Rectal smooth muscle tissue (tissue), 1 donor: ENCODE measurements around the gene JAKMIP2.
"Not testable (repeated sequence)": the region's sequence is repeated elsewhere in the genome, so short reads cannot be mapped to it uniquely, and the experiment has no call there.

Experiments
- H3K27ac ChIP-seq: one replicate; pipeline ENCODE4 v1.7.0; 2013; ENCODE audit warnings: low read depth, low read length, inconsistent platforms
- H3K27me3 ChIP-seq: one replicate; pipeline ENCODE4 v1.7.0; 2013; ENCODE audit warnings: low read length; ENCODE audit not compliant: control insufficient read depth, insufficient read depth
- H3K36me3 ChIP-seq: one replicate; pipeline ENCODE4 v1.7.0; 2013; ENCODE audit warnings: low read length; ENCODE audit not compliant: control insufficient read depth, insufficient read depth
- H3K4me1 ChIP-seq: one replicate; pipeline ENCODE4 v1.7.0; 2013; ENCODE audit warnings: low read length; ENCODE audit not compliant: control insufficient read depth, insufficient read depth
- H3K4me3 ChIP-seq: one replicate; pipeline ENCODE4 v1.7.0; 2013; ENCODE audit warnings: low read length
- H3K9ac ChIP-seq: one replicate; pipeline ENCODE4 v1.7.0; 2013; ENCODE audit warnings: low read length

JAKMIP2 gene

GRCh38 chr5:147737921-147738320 lies 44.6 kb downstream of the JAKMIP2 start:
- Histone ChIP-seq H3K36me3 (no peaks in the 10 kb centered on the region), H3K4me3 (no peak overlapping the region), H3K4me1 (no peaks in the 10 kb centered on the region), H3K27ac (no peak overlapping the region), H3K9ac (no peak overlapping the region), H3K27me3 (no peaks in the 10 kb centered on the region)

- H3K4me3 ChIP-seq: no peak overlapping the region
- H3K27ac ChIP-seq: no peak overlapping the region
- H3K36me3 ChIP-seq: no peaks in the 10 kb centered on the region
- H3K4me1 ChIP-seq: no peaks in the 10 kb centered on the region
- H3K9ac ChIP-seq: no peak overlapping the region
- no peaks in the 10 kb centered on the region for H3K27me3 ChIP-seq
These were observed 46.9 kb downstream of the JAKMIP2 start for GRCh38 chr5:147735621-147736125.

GRCh38 chr5:147734894-147735293 lies 47.6 kb downstream of the JAKMIP2 start:
- no peak overlapping the region for H3K27ac ChIP-seq
- no peaks in the 10 kb centered on the region for H3K36me3 ChIP-seq
- no peak overlapping the region for H3K4me3 ChIP-seq
- no peak overlapping the region for H3K9ac ChIP-seq
- no peaks in the 10 kb centered on the region for H3K27me3 ChIP-seq
- H3K4me1 ChIP-seq: no peaks in the 10 kb centered on the region

DNA sequence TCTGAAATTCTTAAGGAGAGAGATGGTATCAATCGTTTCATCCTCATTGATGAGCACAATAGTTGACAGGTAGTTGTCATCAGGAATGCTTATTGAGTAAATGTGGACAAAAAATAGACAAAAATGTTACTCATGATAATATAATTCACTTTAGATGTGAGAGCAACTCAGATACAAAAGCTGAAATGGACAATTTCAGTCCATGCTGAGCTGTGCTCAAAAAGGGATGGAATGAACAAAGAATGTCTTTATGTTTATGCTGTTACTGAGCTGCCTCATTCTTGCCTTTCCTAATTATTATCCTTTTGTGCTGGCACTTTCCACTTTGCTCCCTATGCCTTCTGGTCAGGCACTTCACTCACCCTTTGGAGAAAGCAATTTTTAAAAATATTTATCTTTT lies 49.5 kb downstream of the JAKMIP2 start:
- H3K4me3 ChIP-seq: no peak overlapping the region
- no peaks in the 10 kb centered on the region for H3K36me3 ChIP-seq
- no peaks in the 10 kb centered on the region for H3K27me3 ChIP-seq
- H3K9ac ChIP-seq: no peak overlapping the region
- H3K27ac ChIP-seq: no peak overlapping the region
- H3K4me1 ChIP-seq: no peaks in the 10 kb centered on the region

- Histone ChIP-seq H3K4me3 (no peak overlapping the region), H3K36me3 (no peaks in the 10 kb centered on the region), H3K27ac (no peak overlapping the region), H3K27me3 (no peaks in the 10 kb centered on the region), H3K4me1 (no peaks in the 10 kb centered on the region), H3K9ac (no peak overlapping the region)
These were observed 50.1 kb downstream of the JAKMIP2 start for GRCh38 chr5:147732291-147732883.

- Histone ChIP-seq H3K36me3 (no peaks in the 10 kb centered on the region), H3K27me3 (no peaks in the 10 kb centered on the region), H3K4me3 (no peak overlapping the region), H3K4me1 (no peaks in the 10 kb centered on the region), H3K27ac (no peak overlapping the region), H3K9ac (no peak overlapping the region)
These were observed 50.9 kb downstream of the JAKMIP2 start for GRCh38 chr5:147731431-147732290.

GRCh38 chr5:147727200-147727599 lies 55.3 kb downstream of the JAKMIP2 start:
- Histone ChIP-seq H3K4me1 (no peaks in the 10 kb centered on the region), H3K4me3 (no peak overlapping the region), H3K9ac (no peak overlapping the region), H3K27ac (no peak overlapping the region), H3K27me3 (no peaks in the 10 kb centered on the region), H3K36me3 (no peaks in the 10 kb centered on the region)

DNA sequence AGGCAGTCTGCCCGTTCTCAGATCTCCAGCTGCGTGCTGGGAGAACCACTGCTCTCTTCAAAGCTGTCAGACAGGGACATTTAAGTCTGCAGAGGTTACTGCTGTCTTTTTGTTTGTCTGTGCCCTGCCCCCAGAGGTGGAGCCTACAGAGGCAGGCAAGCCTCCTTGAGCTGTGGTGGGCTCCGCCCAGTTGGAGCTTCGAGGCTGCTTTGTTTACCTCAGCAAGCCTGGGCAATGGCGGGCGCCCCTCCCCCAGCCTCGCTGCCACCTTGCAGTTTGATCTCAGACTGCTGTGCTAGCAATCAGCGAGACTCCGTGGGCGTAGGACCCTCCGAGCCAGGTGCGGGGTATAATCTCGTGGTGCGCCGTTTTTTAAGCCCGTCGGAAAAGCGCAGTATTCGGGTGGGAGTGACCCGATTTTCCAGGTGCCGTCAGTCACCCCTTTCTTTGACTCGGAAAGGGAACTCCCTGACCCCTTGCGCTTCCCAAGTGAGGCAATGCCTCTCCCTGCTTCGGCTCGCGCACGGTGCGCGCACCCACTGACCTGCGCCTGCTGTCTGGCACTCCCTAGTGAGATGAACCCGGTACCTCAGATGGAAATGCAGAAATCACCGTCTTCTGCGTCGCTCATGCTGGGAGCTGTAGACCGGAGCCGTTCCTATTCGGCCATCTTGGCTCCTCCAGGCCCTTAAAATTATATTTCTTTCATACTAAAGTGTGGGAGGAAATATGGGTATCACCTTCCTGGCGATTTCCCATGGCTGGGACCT lies 61.2 kb downstream of the JAKMIP2 start:
- not testable (repeated sequence) for H3K27ac ChIP-seq, H3K27me3 ChIP-seq, H3K36me3 ChIP-seq, H3K9ac ChIP-seq, H3K4me3 ChIP-seq, H3K4me1 ChIP-seq

- Histone ChIP-seq H3K27me3 (no peaks in the 10 kb centered on the region), H3K9ac (no peak overlapping the region), H3K4me1 (no peaks in the 10 kb centered on the region), H3K27ac (no peak overlapping the region), H3K4me3 (no peak overlapping the region), H3K36me3 (no peaks in the 10 kb centered on the region)
These were observed 68.8 kb downstream of the JAKMIP2 start for GRCh38 chr5:147713550-147714295.

GRCh38 chr5:147712598-147712997 lies 69.9 kb downstream of the JAKMIP2 start:
- Histone ChIP-seq H3K9ac (no peak overlapping the region), H3K27ac (no peak overlapping the region), H3K4me1 (no peaks in the 10 kb centered on the region), H3K36me3 (no peaks in the 10 kb centered on the region), H3K4me3 (no peak overlapping the region), H3K27me3 (no peaks in the 10 kb centered on the region)

- H3K36me3 ChIP-seq: no peaks in the 10 kb centered on the region
- H3K27me3 ChIP-seq: no peaks in the 10 kb centered on the region
- H3K9ac ChIP-seq: no peak overlapping the region
- H3K27ac ChIP-seq: no peak overlapping the region
- H3K4me1 ChIP-seq: no peaks in the 10 kb centered on the region
- no peak overlapping the region for H3K4me3 ChIP-seq
These were observed 70.5 kb downstream of the JAKMIP2 start for GRCh38 chr5:147712019-147712418.

- no peaks in the 10 kb centered on the region for H3K27me3 ChIP-seq
- no peak overlapping the region for H3K4me3 ChIP-seq
- H3K36me3 ChIP-seq: no peaks in the 10 kb centered on the region
- no peaks in the 10 kb centered on the region for H3K4me1 ChIP-seq
- H3K9ac ChIP-seq: no peak overlapping the region
- no peak overlapping the region for H3K27ac ChIP-seq
These were observed 71.5 kb downstream of the JAKMIP2 start for GRCh38 chr5:147711019-147711418.
